ELR (cell line): ENCODE results near the gene ZFP82.

Experiments
- DNase-seq: peaks from one replicate; pipeline ENCODE4 v3.0.0-alpha.2; 2015; ENCODE audit warnings: low read depth

Gene ZFP82

DNA sequence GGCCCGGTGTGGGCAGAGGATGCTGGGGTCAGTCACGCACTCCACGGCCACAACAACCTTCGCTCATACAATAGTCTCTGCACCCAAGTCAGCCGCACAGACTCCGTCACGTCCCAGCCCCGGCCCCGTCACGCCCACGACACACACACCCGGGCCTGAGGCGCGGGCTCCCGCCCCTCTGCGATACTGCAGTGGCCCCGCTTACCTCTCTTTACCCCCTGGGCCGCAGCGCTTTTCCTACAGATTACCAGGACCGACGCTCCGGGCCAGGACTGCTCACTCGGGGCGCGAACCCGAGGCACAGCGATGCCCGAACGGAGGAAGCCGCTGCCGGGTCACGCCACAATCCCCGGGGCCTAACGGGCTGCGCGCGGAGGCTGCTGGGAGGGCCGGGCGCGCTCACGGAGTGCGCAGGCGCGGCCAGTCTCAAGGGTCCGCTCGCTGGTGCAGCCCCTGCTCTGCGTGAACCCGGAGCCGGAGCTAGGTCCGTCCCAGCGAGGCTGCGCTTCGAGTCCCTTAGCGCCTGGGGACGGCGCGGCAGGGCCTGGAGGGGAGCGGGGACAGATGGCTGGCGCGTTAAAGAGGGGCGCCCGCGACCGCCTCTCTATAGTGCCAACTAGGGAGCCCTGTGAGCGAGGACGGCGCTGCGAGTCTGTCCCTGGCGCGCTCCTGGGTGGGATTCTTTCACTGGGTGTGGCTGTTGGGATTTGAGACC, at the start of gene ZFP82:
TSS of gene ZFP82 (minus strand) at position 358 of the 715 bp plus-strand sequence. CDS start 8,855 bp downstream, outside the sequence.
- DNase-seq, result peak; percentile 82

DNA sequence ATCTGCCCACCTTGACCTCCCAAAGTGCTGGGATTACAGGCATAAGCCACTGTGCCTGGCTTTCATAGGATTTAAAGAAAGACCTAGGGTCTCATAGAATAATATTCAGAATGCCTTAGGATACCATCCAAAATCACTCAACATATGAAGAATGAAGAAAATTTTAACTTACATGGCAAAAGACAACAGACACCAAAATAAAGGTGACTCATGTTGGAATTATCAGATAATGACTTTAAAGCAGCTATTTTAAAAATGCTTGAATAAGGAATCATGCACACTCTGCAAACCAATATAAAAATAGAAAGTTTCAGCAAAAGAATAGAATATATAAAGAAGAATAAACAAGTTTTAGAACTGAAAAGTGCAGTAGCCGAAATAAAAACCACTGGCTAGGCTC, 41.6 kb upstream of the ZFP82 start:
- DNase-seq, result no peak

DNA sequence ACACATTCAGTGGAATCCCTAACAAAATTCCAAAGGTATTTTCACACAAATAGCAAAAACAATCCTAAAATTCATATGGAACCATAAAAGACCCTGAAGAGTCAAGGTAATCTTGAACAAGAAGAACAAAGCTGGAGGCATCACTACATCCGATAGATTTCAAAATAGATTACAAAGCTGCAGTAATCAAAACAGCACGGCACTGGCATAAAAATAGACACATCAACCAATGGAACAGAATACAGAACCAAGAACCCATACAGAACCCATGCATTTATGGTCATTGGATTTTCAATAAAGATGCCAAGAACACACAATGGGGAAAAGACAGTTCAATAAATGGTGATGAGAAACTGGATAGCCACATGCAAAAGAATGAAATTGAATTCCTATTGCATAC, 38.4 kb upstream of the ZFP82 start:
- no peak for DNase-seq

DNA sequence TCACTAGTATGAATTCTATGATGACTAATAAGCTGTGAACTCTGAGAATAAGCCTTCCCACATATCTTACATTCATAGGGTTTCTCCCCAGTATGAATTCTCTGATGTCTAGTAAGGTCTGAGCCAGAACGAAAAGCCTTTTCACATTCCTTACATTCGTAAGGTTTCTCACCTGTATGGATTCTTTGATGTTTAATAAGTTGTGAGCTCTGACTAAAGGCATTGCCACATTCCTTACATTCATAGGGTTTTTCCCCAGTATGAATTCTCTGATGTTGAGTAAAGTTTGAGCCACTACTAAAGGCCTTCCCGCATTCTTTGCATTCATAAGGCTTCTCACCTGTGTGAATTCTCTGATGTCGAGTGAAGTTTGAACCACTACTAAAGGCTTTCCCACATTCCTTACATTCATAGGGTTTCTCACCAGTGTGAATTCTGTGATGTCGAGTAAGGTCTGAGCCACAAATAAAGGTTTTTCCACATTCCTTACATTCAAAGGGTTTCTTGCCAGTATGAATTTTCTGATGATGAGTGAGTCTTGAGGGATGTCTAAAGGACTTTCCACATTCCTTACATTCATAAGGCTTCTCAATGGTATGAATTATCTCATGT, 30.7 kb upstream of the ZFP82 start:
- DNase-seq, result peak; percentile 11

DNA sequence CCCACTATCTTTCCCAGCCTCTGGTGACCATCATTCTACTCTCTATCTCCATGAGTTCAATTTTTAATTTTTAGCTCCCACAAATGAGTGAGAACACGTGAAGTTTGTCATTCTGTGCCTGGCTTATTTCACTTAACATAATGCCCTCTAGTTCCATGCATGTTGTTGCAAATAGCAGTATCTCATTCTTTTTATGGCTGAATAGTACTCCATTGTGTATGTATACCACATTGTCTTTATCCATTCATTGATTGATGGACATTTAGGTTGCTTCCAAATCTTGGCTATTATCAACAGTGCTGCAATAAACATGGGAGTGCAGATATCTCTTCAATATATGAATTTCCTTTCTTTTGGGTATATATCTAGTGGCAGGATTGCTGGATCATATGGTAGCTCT, 22.9 kb upstream of the ZFP82 start:
- no peak for DNase-seq

DNA sequence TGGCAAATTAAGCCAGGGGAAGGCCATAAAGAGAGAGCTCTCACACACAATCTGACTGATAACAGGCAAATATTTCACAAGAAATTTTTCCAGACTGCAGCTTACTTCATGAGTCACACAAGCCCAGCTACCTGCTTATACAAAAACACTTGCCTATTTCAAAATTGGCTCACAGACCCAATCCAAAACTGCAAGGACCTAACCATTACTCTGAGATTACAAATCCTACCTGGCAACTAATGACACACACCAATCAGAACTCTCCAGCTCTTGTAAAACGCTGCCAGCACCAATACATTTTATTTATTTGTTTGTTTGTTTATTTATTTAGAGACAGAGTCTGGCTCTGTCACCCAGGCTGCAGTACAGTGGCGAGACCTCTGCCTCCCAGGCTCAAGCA, 18.1 kb upstream of the ZFP82 start:
- peak; percentile 13 for DNase-seq

DNA sequence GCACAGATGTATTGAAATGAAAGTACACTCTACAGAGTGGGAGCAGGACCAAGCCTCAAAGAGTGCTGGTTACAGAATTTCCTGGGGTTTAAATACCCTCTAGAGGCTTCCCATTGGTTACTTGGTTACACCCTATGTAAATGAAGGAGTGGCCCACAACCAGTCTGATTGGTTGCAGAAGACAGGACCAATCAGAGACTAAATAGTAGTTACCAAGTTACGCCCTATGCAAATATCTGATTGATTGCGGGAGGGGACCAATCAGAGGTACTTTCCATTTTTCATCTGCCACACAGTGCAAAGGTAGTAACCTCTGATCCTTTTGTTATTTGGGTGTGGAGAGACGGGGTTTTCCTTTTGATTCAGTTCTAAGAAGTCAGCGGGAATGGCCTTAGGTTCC, 5.5 kb upstream of the ZFP82 start:
- no peak for DNase-seq

DNA sequence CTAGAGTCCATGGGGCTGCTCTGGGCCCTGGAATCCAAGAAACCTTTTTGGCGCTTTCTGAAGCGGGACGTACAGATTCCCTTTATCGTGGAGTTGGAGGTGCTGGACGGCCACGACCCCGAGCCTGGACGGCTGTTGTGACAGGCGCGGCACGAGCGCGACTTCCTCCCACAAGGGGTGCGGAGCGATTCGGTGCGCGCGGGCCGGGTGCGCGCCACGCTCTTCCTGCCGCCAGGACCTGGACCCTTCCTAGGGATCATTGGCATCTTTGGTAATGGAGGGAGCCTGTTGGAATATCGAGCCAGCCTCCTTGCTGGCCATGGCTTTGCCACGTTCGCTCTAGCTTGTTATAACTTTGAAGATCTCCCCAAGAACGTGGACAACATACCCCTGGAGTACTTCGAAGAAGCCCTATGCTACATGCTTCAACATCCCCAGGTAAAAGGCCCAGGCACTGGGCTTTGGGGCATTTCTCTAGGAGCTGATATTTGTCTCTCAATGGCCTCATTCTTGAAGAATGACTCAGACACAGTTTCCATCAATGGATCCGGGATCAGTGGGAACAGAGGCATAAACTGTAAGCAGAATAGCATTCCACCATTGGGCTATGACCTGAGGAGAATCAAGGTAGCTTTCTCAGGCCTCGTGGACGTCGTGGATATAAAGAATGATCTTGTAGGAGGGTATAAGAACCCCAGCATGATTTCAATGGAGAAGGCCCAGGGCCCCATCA, 3.5 kb upstream of the ZFP82 start:
- DNase-seq, result no peak

DNA sequence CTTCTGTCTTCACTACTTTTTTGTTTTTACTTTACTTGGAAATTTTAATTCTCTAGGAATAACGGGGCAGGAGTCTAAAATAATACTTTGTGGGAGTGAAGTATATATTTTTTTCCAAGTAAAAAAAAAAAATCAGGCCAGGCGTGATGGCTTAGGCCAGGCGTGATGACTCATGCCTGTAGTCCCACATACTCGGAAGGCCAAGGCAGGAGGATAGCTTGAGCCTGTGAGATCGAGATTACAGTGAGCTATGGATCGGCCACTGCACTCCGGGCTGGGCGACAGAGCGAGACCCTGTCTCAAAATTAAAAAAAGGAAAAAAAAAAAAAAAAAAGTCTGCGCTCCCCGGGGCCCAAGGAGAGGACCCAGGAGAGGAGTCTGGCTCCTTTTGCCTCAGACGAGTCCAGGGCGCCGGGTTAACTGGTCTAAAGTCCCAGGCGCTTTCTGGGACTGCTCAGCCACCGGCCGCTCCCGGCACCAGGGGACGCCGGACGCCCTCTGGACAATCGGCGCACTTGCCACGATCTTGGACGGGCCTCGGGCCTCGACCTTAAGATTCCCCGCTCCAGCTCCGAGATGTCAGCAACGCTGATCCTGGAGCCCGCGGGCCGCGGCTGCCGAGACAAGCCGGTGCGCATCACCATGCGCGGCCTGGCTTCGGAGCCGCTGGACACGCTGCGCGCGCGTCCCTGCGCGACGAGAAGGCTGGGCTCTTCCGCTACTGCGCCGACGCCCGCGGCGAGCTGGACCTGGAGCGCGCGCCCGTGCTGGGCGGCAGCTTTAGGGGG, 2.7 kb upstream of the ZFP82 start:
- peak; percentile 46 for DNase-seq

DNA sequence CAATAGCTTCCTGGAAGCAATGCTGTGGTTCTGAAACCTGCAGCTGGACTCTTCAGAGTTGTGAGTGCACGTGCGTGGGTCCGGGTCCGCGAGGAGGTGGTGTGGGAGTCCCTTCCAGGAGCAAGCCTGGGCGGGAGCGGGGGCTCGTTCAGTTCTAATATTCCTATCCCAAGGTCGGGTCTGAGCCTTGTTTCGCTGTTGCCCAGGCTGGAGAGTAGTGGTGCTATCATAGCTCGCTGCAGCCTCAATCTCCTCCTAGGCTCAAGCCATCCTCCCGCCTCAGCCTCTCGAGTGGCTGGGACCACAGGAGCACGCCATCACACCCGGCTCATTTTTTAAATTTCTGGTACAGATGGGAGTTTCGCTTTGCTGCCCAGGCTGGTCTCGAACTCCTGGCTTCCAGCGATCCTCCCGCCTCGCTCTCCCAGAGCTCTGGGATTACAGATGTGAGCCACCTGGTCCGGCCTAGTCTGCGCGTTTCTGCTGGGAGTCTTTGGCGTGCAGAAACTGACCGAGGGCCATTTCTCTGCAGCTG, 625 bp downstream of the ZFP82 start:
- no peak for DNase-seq

DNA sequence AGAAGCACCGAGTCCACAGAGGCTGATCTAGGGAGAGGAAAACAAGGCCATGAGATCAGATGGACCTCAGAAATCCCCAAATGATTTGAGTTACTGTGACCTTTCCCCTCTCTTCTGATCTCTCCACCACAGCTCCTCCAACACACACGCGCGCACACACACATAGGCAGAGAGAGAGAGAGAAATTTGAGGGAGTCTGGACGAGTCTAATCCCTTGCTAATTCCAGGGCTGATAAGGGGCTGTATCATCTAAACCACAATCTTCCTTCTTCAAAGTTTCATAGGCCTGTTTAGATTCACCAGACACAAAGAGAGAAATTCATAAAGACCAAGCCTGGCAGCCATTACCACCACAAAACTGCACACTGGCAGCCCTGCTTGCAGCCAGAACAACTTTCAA, 8.6 kb downstream of the ZFP82 start:
- DNase-seq, result no peak

DNA sequence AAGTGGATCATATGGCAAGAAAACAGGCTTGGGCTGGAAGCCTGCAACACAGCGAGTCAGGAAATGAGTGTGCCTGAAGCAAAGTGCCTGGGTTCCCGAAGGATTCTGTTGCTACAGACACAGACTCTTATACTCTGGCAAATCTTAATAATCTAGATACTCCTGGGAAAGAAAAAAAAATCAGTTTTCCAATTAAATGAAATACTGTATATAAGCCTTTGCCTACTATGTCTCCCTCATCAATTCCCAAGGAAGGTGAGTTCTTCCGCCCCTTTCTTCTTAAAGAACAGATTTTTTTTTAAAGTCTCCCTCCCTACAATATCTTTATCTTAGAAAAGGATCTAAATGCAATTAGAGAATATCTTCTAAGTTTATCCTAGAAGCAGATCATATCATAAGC, 10.3 kb downstream of the ZFP82 start:
- DNase-seq, result no peak

DNA sequence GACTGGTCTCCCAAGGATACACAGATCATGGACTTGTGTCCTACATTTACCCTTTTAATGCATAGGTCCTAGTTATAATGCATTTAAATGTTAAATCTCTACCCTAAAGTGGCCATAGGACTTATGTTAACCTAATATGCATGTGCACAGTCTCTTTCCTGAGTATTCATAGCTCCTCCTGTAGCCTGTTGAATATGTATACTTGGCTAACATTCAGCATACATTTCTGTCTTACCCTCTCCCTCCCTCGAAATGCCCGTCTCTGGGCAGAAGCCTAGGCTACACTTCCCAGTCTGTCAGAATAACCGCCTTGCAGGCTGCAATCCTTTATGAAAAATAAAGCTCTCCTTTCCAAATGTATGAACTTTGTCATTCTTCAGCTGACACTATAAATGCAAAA, 13.9 kb downstream of the ZFP82 start:
- no peak for DNase-seq

DNA sequence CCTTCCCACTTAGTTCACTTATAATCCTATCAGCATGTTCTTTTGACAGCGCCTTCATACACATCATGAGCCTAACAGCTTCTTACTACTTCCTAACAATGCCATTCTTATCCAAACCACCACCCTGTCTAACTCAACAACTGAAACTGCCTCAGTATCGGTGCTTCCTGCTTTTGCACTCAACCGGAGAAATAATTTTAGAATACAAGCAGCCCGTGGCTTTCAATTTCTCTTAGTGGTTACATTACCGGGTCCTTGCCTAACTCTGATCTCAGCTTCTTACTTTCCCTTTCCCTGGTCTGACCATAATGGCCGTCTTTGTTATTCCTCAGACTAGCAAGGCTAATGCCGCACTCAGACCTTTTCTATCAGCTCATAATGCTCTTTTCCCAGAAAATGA, 17.0 kb downstream of the ZFP82 start:
- DNase-seq, result no peak

DNA sequence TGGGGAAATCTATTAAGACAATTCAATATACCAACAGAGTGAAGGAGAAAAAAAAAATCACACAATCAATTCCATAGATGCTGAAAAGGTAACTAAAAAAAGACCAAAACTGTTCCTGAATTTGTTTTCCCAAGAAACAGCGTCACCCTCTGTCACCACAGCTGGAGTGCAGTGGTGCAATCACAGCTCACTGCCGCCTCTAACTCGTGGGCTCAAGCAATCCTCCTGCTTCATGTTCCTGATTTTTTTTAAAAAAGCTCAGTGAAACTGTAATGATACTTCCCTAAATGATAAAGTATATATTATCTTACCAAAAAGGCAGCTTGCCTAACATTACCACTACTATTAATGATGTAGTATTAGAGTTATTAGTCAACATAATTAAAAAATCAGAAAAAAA, 19.9 kb downstream of the ZFP82 start:
- DNase-seq, result no peak

DNA sequence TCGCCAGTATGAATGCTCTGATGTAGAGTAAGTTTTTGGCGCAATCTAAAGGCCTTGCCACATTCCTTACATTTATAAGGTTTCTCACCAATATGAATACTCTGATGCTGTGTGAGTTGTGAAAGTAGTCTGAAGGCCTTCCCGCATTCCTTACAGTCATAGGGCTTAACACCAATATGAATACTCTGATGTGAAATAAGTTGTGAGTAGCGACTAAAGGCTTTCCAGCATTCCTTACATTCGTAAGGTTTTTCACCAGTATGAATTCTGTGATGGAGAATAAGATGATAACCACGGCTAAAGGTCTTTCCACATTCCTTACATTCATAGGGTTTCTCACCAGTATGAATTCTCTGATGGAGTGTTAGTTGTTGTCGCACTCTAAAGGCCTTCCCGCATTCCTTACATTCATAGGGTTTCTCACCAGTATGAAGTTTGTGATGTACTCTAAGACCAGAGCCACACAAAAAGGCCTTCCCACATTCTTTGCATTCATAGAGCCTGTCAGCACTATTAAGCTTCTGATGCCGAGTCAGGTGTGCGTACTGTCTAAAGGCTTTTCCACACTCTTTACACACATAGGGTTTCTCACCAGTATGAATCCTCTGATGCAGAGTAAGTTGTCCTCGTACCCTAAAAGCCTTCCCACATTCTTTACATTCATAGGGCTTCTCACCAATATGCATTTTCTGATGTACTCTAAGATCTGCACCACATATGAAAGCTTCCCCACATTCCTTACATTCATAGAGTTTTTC, 25.3 kb downstream of the ZFP82 start:
- no peak for DNase-seq

DNA sequence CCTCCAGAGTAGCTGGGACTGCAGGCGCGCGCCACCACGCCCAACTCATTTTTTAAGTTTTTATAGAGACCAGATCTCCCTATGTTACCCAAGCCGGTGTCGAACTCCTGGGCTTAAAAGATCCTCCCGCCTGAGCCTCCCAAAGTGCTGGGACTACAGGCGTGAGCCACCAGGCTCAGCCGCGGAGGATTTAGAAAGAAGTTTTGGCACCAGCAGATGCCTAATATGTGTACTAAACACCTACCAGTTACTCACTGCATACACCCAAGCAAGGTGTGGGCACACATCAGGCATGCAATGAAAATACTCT, 39.0 kb downstream of the ZFP82 start:
- no peak for DNase-seq

DNA sequence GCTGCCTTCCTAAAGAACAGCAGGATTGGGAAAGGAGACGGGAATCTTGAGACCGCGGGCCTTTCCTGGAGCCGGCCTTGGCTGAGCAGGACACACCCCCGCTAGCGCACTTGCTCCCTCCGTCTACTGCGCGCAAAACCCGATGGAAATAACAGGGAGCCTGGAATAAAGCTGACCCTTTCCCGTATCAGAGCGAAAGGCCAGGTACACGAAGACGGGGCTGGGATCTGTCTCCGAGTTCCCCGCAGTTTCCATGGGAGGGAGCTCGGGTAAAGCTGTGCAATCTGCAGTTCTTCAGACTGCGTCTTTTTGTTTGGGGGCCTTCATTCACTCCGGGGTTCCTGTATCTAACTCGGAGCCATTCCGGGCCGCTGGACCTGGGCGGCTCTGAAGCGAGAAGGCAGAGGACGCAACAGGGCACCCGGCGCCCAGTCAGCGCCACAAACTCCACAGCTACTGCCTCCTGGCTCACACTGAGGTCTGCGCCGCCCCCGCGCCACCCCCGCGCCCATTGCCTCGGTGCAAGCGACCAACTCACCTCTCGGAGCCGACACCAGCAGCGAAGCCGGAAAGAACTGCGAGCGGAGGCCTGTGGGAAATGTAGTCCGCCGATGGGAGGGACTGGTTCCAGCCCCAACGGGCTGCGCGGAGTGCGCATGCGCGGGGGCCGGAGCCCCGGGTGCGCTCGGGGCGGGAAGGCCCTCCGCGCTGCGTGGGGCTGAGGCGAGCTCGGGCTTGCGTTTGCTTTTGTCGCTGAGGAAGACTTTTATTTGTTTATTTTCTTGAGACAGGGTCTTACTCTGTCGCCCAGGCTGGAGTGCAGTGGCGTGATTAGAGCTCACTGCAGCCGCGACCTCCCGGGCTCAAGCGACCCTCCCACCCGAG, 39.6 kb downstream of the ZFP82 start, which contains the start of gene ZFP14:
TSS of gene ZFP14 (minus strand) at position 577 of the 885 bp plus-strand sequence. CDS start 11,309 bp downstream, outside the sequence.
- peak; percentile 94 for DNase-seq

DNA sequence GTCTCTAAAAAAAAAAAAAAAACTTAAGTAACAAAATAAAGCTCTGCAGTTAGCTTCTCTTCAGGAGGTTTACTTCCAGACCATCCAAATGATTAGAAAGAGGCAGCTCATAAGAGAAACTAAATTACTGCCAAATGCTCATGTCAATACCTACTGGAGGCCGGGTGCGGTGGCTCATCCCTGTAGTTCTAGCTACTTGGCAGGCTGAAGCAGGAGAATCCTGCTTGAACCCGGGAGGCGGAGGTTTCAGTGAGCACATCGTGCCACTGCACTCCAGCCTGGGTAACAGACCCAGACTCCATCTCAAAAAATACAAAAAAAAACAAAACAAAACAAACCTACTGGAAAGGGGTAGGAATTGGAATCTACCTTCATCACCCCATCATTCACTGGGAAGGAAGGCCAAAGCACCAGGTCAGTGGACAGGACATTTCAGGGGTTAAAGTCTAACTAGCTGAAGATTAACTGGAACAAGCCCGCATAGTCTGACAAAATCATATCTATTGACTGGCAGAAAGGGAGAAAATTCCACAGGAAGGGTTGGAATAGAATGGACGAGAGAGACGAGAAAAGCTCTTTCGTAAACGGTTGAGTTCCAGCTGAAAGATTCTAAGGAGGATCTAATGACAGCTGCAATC, 40.8 kb downstream of the ZFP82 start:
- DNase-seq, result no peak

DNA sequence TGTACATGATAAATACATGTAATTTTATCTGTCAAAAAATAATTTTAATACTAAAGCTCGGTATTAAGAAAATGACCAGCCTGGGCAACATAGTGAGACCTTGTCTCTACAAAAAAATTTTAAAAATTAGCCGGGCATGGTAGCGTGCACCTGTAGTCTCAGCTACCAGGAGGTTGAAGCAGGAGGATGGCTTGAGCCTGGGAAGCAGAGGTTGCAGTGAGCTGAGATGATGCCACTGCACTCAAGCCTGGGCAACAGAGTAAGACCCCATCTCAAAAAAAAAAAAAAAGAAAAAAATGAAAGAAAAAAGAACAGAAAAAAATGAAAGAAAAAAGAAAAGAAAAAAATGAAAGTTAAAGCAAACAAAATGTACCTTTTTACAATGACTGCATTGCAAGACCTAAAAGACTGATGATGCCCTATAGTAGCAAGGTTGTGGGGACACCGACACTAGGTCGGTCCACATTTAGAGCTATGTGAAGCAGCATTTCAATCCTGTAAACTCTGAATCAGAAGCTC, 44.7 kb downstream of the ZFP82 start:
- no peak for DNase-seq
